GM10847 (cell line): ENCODE data around the gene PRXL2C.

ENCODE experiments used
- POLR2A ChIP-seq: IDR thresholded peaks from 2 replicates; pipeline ENCODE4 v1.6.1; 2011; ENCODE audit not compliant: insufficient read length; ENCODE audit errors: extremely low read depth

The PRXL2C gene

DNA sequence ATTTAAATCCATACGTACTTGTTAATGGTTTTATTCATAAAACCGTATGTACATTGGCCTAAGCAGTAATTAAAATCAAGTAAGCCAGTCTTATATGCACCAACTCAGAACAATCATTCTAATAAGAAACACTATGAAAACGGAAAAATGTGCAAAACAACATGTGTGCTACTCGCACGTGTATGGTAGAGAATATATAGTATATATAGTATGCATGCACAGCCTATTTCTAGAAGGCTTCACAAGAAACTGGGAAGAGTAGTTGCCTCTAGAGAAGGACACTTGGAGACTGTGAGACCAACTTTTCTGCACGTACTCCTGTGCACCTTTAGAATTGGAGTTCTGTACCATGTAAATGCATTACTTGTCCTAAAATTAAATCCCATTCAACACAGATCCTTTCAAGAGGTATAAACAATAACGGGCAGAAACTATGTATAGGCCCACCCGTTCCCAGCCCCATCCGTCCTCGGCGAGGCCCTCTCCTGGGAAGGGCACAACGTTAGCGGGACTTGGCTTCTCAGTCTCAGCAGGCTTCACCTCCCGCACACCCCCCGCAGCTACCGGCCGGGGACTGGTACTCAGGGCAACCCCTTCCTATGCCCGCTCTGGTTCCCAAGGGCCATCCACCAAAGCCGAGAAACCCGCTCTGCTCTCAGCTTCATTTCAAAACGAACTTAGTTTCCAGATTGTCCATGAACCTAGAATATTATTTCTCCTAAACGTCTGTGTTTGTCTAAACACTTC lies 37.5 kb downstream of the PRXL2C start:
- no peak for TF ChIP-seq POLR2A

GRCh38 chr9:96616817-96617438 lies 38.2 kb downstream of the PRXL2C start:
- no peak for TF ChIP-seq POLR2A

DNA sequence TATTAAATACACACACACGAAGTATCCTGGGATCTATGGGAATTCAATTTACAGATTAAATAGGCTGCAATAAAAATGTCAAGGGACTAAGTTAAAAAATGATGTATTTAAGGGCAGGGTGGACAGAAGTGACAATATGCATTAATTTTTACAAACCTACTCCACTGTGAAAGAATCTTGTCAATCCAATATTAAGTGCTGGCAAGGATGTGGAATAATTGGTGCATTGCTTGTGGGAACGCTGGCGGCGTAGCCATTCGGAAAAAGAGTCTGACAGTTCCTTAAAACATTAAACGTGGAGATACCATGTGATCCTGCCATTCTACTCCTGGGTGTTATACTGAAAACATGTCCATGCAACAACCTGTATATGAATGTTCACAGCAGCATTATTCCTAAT lies 39.7 kb downstream of the PRXL2C start:
- no peak for TF ChIP-seq POLR2A

GRCh38 chr9:96612966-96613589 lies 42.0 kb downstream of the PRXL2C start:
- TF ChIP-seq POLR2A = no peak

- no peak for TF ChIP-seq POLR2A
Measured at GRCh38 chr9:96612105-96612965, 42.8 kb downstream of the PRXL2C start.

DNA sequence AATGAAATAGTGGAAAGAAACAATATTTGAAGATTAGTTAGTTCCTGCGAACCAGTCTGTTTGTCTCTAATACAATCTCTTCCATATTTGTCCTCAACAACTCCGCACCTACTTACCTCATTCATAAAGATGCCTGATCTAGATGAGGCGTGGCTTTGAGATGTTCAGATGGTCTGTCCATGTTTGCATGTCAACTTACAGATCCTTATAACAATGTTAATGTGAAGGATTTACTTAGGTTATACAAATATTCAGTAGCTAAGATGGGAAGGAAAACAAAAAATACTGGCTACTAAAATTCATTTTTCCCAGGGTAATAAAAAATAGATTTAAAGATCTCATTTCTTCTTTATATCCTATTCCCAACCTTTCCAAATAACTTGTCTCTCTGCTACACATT lies 43.8 kb downstream of the PRXL2C start:
- TF ChIP-seq POLR2A = no peak

DNA sequence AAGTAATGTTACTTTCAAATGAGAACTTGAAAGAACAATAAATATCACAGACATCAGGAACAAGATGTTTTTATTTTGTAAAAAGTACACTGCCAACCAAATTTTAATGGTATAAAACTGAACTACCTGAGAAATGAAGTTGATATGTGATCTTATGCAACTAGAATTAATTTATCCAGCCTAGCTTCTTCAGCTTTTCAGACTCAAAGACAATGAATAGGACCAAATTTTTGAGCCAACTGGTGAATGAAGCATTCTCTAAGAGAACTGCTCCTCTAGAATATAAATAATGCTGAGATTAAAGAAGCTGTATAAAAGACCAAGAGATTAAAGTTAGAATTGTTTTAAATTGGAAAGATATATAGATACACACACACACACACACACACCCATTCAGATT lies 45.4 kb downstream of the PRXL2C start:
- no peak for TF ChIP-seq POLR2A

- no peak for TF ChIP-seq POLR2A
Measured at GRCh38 chr9:96607971-96608370, 47.1 kb downstream of the PRXL2C start.

GRCh38 chr9:96605328-96605727 lies 49.8 kb downstream of the PRXL2C start:
- TF ChIP-seq POLR2A = no peak

DNA sequence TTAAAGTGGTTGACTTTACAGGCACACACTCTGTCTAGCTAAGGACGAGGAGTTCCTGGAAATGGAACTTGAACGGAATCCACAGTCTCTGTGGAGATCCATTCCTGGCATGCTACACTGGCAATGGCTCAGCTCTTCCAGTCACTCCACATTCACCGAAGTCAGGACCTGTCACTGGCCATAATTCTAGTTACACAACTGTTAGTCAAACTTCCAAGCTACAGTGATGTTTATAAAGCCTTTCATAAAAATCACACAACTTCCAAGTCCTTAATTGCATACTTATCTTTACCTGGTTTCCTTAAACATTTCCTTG lies 51.2 kb downstream of the PRXL2C start:
- no peak for TF ChIP-seq POLR2A

DNA sequence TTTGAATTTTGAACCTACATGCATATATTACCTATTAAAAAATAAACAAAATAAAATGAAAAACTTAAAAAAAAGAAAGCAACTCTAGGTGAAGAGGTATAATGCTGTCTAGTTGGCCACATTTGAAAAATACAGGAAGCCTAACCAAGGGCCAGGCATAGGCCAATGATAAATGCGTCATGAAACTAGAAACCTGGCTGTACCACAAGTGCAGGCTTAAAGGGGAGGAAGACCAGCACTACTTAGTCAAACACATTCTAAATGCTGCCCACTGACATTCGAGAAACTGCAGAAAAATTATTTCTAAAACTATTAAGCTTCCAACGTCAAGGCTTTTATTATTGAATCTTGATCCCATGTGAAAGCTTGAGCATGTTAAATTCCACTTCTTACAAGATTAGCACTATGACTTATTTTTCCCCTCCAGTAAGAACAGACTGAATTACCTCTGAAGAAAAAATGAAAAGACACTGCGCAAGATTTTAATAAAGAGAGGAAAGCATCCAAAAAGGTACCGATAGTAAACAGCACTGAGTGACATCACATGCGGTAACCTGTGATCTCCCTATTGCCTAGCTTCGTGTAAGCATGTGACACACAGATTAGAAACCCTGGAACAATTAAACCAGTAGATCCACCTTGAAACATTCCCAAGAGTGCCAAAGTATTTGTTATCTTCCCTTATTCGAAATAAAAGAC lies 51.7 kb downstream of the PRXL2C start:
- TF ChIP-seq POLR2A = no peak

- TF ChIP-seq POLR2A = no peak
Measured at GRCh38 chr9:96599298-96599697, 55.8 kb downstream of the PRXL2C start.

- no peak for TF ChIP-seq POLR2A
Measured at GRCh38 chr9:96596601-96597111, 58.5 kb downstream of the PRXL2C start.
